Activated CD4-positive, alpha-beta T cell treated with anti-CD3 and anti-CD28 coated beads for 36 hours (primary cell): ENCODE results near the gene IGFL1. TPM values are rescaled to one million over a fixed set of nuclear protein-coding genes. Genes with fewer than 3 reads are reported as not detected.
A peak's percentile ranks its signal among the peaks of the same experiment; 100 is the strongest.
"Not testable (repeated sequence)": the region's sequence is repeated elsewhere in the genome, so short reads cannot be mapped to it uniquely, and the experiment has no call there.

Experiments used
- ATAC-seq: fragments of 200-7000 bp; cut with Tn5 transposase; one replicate; pipeline ENCODE4 v1.10.0; 2021; ENCODE audit warnings: mild to moderate bottlenecking, moderate library complexity
- CTCF ChIA-PET: fragments of 350-600 bp; sonication (Branson Sonifier 250); formaldehyde crosslinking; loops from one replicate; lab custom pipeline; 2021; ENCODE audit warnings: antibody characterized with exemption; lab: Charles Lee
- POLR2A ChIA-PET: fragments of 350-600 bp; sonication (Branson Sonifier 250); formaldehyde crosslinking; loops from one replicate; lab custom pipeline; 2021; ENCODE audit warnings: antibody characterized with exemption, inconsistent platforms; lab: Charles Lee
- DNase-seq: peaks from one replicate; pipeline ENCODE4 v3.0.0-alpha.2; 2020
- H3K27ac Mint-ChIP-seq: one replicate; pipeline ENCODE4 v1.8.0; 2021; ENCODE audit warnings: mixed read lengths
- H3K27me3 Mint-ChIP-seq: one replicate; pipeline ENCODE4 v1.8.0; 2021; ENCODE audit warnings: mixed read lengths
- H3K36me3 Mint-ChIP-seq: one replicate; pipeline ENCODE4 v1.8.0; 2021; ENCODE audit warnings: low read depth, mixed read lengths
- H3K4me1 Mint-ChIP-seq: one replicate; pipeline ENCODE4 v1.8.0; 2021; ENCODE audit warnings: mixed read lengths
- H3K4me3 Mint-ChIP-seq: one replicate; pipeline ENCODE4 v1.8.0; 2021; ENCODE audit warnings: mild to moderate bottlenecking, moderate library complexity, mixed read lengths
- H3K9me3 Mint-ChIP-seq: one replicate; pipeline ENCODE4 v1.8.0; 2021; ENCODE audit warnings: low read depth, mixed read lengths
- intact Hi-C, 2 experiments: fragments of 100-400 bp; cut with DNase I in 1 of 2; cut with micrococcal nuclease in 1 of 2; formaldehyde crosslinking; loops; one replicate each; pipeline versions ENCODE4 v1.14.2 to v1.15.1; 2022 to 2024; cut with DNase I, micrococcal nuclease
- total RNA-seq, 2 experiments: library from RNA; stranded (reverse); gene quantifications; one replicate each; pipeline ENCODE4 v1.2.3, GENCODE V29; 2021

IGFL1 gene
- total RNA-seq, 2 experiments from 2014 or later = not detected

GRCh38 chr19:46254776-46255175 is 25.2 kb downstream of the IGFL1 start:
- CTCF ChIA-PET = interaction anchor here (0.6 to 1.9 kb wide), 4 partner anchors 10 to 535 kb away, joined by 3 to 8 read pairs (median 4); no protein-coding TSS in a partner anchor
- H3K27me3 Mint-ChIP-seq = peaks cover 37% of the 10 kb centered on the region
- POLR2A ChIA-PET = no interaction called here
- H3K4me3 Mint-ChIP-seq = no peak overlapping the region
- H3K27ac Mint-ChIP-seq = no peak overlapping the region
- DNase-seq (no peak), ATAC-seq (no peak)
- no peaks in the 10 kb centered on the region for H3K9me3 Mint-ChIP-seq
- H3K36me3 Mint-ChIP-seq = no peaks in the 10 kb centered on the region
- intact Hi-C loops = no loop called here
- H3K4me1 Mint-ChIP-seq = no peaks in the 10 kb centered on the region

- POLR2A ChIA-PET = no interaction called here
- DNase-seq = no peak
- Mint-ChIP-seq H3K4me1 (no peaks in the 10 kb centered on the region), H3K4me3 (no peak overlapping the region), H3K27me3 (peaks cover 38% of the 10 kb centered on the region), H3K36me3 (no peaks in the 10 kb centered on the region), H3K9me3 (no peaks in the 10 kb centered on the region), H3K27ac (no peak overlapping the region)
- CTCF ChIA-PET = interaction anchor here (0.8 to 1.0 kb wide), 3 partner anchors 24 to 228 kb away, joined by 3 read pairs; no protein-coding TSS in a partner anchor
- intact Hi-C loops = no loop called here
- no peak for ATAC-seq
These were observed 27.3 kb downstream of the IGFL1 start for GRCh38 chr19:46256855-46257254.

- ATAC-seq, H3K36me3 Mint-ChIP-seq, H3K4me3 Mint-ChIP-seq, POLR2A ChIA-PET, H3K27ac Mint-ChIP-seq, DNase-seq, H3K9me3 Mint-ChIP-seq: not testable (repeated sequence)
- CTCF ChIA-PET = interaction anchor here (1.0 to 1.5 kb wide), 2 partner anchors 19 to 146 kb away, joined by 3 to 4 read pairs; no protein-coding TSS in a partner anchor
- intact Hi-C loops = loop anchor here in 1 of 2 experiments (5.0 kb wide), 1 partner anchor 399 kb away; the partner anchor contains the start of genes FOXA3 and SYMPK
- H3K27me3 Mint-ChIP-seq = peaks cover 42% of the 10 kb centered on the region
- peaks cover 11% of the 10 kb centered on the region for H3K4me1 Mint-ChIP-seq
These were observed 32.0 kb downstream of the IGFL1 start for GRCh38 chr19:46261501-46261900.

- H3K9me3 Mint-ChIP-seq, H3K27ac Mint-ChIP-seq, H3K4me3 Mint-ChIP-seq, H3K36me3 Mint-ChIP-seq, POLR2A ChIA-PET: not testable (repeated sequence)
- peaks cover 44% of the 10 kb centered on the region for H3K27me3 Mint-ChIP-seq
- DNase-seq (peak; percentile 81), ATAC-seq (peak; percentile 90)
- intact Hi-C loops = loop anchor here (1.0 to 5.0 kb wide), 3 partner anchors 74 to 400 kb away; partner anchors contain the start of genes FOXA3 (in 1 of the 2) and SYMPK (in 1 of the 2)
- CTCF ChIA-PET = interaction anchor here (0.6 to 8.3 kb wide), 4 partner anchors 18 to 253 kb away, joined by 3 to 79 read pairs (median 4); no protein-coding TSS in a partner anchor
- H3K4me1 Mint-ChIP-seq = peaks cover 11% of the 10 kb centered on the region
These were observed 33.2 kb downstream of the IGFL1 start for GRCh38 chr19:46262684-46263296.

GRCh38 chr19:46264801-46265200 is 35.3 kb downstream of the IGFL1 start:
- not testable (repeated sequence) for H3K36me3 Mint-ChIP-seq, H3K9me3 Mint-ChIP-seq, H3K4me3 Mint-ChIP-seq, ATAC-seq, DNase-seq, H3K27ac Mint-ChIP-seq
- intact Hi-C loops = loop anchor here (1.0 to 5.0 kb wide), 7 partner anchors 76 to 448 kb away; partner anchors contain the start of genes FOXA3 (in 1 of the 2) and SYMPK (in 1 of the 2)
- Mint-ChIP-seq H3K4me1 (peaks cover 11% of the 10 kb centered on the region), H3K27me3 (peaks cover 46% of the 10 kb centered on the region)
- POLR2A ChIA-PET = interaction anchor here (0.7 to 1.0 kb wide), 2 partner anchors 22 to 149 kb away, joined by 3 read pairs; no protein-coding TSS in a partner anchor
- CTCF ChIA-PET = interaction anchor here (0.6 to 8.3 kb wide), 31 partner anchors 10 to 338 kb away, joined by 3 to 79 read pairs (median 4); no protein-coding TSS in a partner anchor

- ATAC-seq = peak; percentile 75
- DNase-seq = peak; percentile 82
- CTCF ChIA-PET = interaction anchor here (0.6 to 8.3 kb wide), 33 partner anchors 10 to 339 kb away, joined by 3 to 79 read pairs (median 4); no protein-coding TSS in a partner anchor
- intact Hi-C loops = loop anchor here (1.0 kb wide), 6 partner anchors 76 to 448 kb away; no protein-coding TSS in a partner anchor
- Mint-ChIP-seq H3K9me3 (no peaks in the 10 kb centered on the region), H3K27ac (no peak overlapping the region), H3K27me3 (peaks cover 46% of the 10 kb centered on the region), H3K36me3 (no peaks in the 10 kb centered on the region), H3K4me3 (no peak overlapping the region), H3K4me1 (peaks cover 11% of the 10 kb centered on the region)
- POLR2A ChIA-PET = interaction anchor here (0.6 to 1.0 kb wide), 4 partner anchors 21 to 854 kb away, joined by 3 to 7 read pairs (median 4); no protein-coding TSS in a partner anchor
These were observed 35.8 kb downstream of the IGFL1 start for GRCh38 chr19:46265217-46265828.

GRCh38 chr19:46269101-46269500 is 39.6 kb downstream of the IGFL1 start:
- POLR2A ChIA-PET = no interaction called here
- Mint-ChIP-seq H3K4me1 (peaks cover 11% of the 10 kb centered on the region), H3K36me3 (no peaks in the 10 kb centered on the region), H3K27me3 (peaks cover 56% of the 10 kb centered on the region), H3K4me3 (no peak overlapping the region), H3K27ac (no peak overlapping the region), H3K9me3 (no peaks in the 10 kb centered on the region)
- DNase-seq (no peak), ATAC-seq (no peak)
- intact Hi-C loops = no loop called here
- CTCF ChIA-PET = interaction anchor here (8.3 kb wide), 1 partner anchor 242 kb away, joined by 79 read pairs; no protein-coding TSS in a partner anchor

GRCh38 chr19:46270521-46271256 is 41.1 kb downstream of the IGFL1 start:
- ChIA-PET POLR2A (no interaction called here), CTCF (interaction anchor here (0.7 to 8.3 kb wide), 5 partner anchors 10 to 367 kb away, joined by 3 to 79 read pairs (median 3); no protein-coding TSS in a partner anchor)
- no peak for DNase-seq
- H3K9me3 Mint-ChIP-seq = no peaks in the 10 kb centered on the region
- H3K27ac Mint-ChIP-seq = no peak overlapping the region
- H3K27me3 Mint-ChIP-seq = peaks cover 51% of the 10 kb centered on the region
- H3K4me1 Mint-ChIP-seq = peaks cover 11% of the 10 kb centered on the region
- H3K36me3 Mint-ChIP-seq = no peaks in the 10 kb centered on the region
- intact Hi-C loops = no loop called here
- no peak for ATAC-seq
- no peak overlapping the region for H3K4me3 Mint-ChIP-seq

GRCh38 chr19:46271481-46272197 is 42.1 kb downstream of the IGFL1 start:
- H3K9me3 Mint-ChIP-seq = no peaks in the 10 kb centered on the region
- H3K4me1 Mint-ChIP-seq = peaks cover 11% of the 10 kb centered on the region
- CTCF ChIA-PET = interaction anchor here (0.7 to 3.6 kb wide), 2 partner anchors 9 to 368 kb away, joined by 3 to 15 read pairs; no protein-coding TSS in a partner anchor
- POLR2A ChIA-PET = no interaction called here
- intact Hi-C loops = no loop called here
- ATAC-seq (peak; percentile 85), DNase-seq (peak; percentile 27)
- no peak overlapping the region for H3K4me3 Mint-ChIP-seq
- H3K27me3 Mint-ChIP-seq = peaks cover 49% of the 10 kb centered on the region
- peak overlapping the region; percentile 23 for H3K27ac Mint-ChIP-seq
- no peaks in the 10 kb centered on the region for H3K36me3 Mint-ChIP-seq

- H3K36me3 Mint-ChIP-seq, H3K9me3 Mint-ChIP-seq, intact Hi-C loops, H3K4me3 Mint-ChIP-seq, CTCF ChIA-PET, ATAC-seq, H3K27ac Mint-ChIP-seq, POLR2A ChIA-PET, DNase-seq: not testable (repeated sequence)
- H3K27me3 Mint-ChIP-seq = peaks cover 49% of the 10 kb centered on the region
- H3K4me1 Mint-ChIP-seq = peaks cover 11% of the 10 kb centered on the region
These were observed 44.4 kb downstream of the IGFL1 start for GRCh38 chr19:46273931-46274330.
